ENCODE results near the gene TTC12. TPM values are rescaled to one million over a fixed set of nuclear protein-coding genes. Genes with fewer than 3 reads are reported as not detected.

Gene TTC12
- total RNA-seq (10 to 100 TPM in 4 of 5 donors, 1 to 10 TPM in 1; 4.1 to 58.9 (median 31.9) TPM), polyA plus RNA-seq (1 to 10 TPM; 3.7 to 7.6 (median 6.8) TPM)
- long read RNA-seq, donor 1 = 0 reads
- long read RNA-seq, donor 2 = 0 reads
- long read RNA-seq, donor 3 = 0 reads
- long read RNA-seq, donor 4 = 0 reads
- long read RNA-seq, donor 5 = 0 reads
- long read RNA-seq, donor 6 = 0 reads
- long read RNA-seq, donor 7 = 0 reads
- long read RNA-seq, donor 8 = 0 reads
- long read RNA-seq, donor 9, partial matches to known transcripts = 0 of 1 reads
- long read RNA-seq, donor 9, other reads (novel, unspliced or antisense) = 0 of 1 reads
- long read RNA-seq, donor 10 = 0 reads

- no peaks in the 10 kb centered on the region for H3K27me3 ChIP-seq
- H3K9me3 ChIP-seq = no peaks in the 10 kb centered on the region
- peak; percentile 96 to 97 for DNase-seq
- peaks cover 10 to 29% (median 17%) of the 10 kb centered on the region in 4 donors for H3K4me1 ChIP-seq
- intact Hi-C loops (cut with DNase I; ENCODE audit: low total_unique reads) = no loop called here
- H3K36me3 ChIP-seq = peaks cover 0 to 26% (median 18%) of the 10 kb centered on the region in 4 donors
- peak within 1 kb of the TSS; percentile 64 to 90 (median 69) for H3K4me3 ChIP-seq
- H3K27ac ChIP-seq = peak within 1 kb of the TSS; percentile 87 to 92 (median 90)
- peak; percentile 38 for TF ChIP-seq EP300 (IDR thresholded peaks at IDR 0.05)
- no peak for TF ChIP-seq CTCF (IDR thresholded peaks at IDR 0.05)
- TF ChIP-seq POLR2AphosphoS5 (IDR thresholded peaks at IDR 0.05) = peak in 2 of 3 donors; percentile 41 to 56
- 2 to 10% (median 5%) methylated on average over 43 to 64 of the region's 64 CpGs for WGBS, 5 donors
These were observed at the start of gene TTC12 for GRCh38 chr11:113314389-113315301. Gene TTC12 (plus strand): TSS chr11:113314583. CDS start chr11:113316258, 1,675 bp downstream.

GRCh38 chr11:113265362-113265761, 49.0 kb upstream of the TTC12 start:
- DNase-seq = no peak
- Histone ChIP-seq H3K9me3 (no peaks in the 10 kb centered on the region), H3K27me3 (no peaks in the 10 kb centered on the region), H3K36me3 (peaks cover 0 to 57% (median 12%) of the 10 kb centered on the region in 4 donors), H3K4me3 (no peak overlapping the region), H3K4me1 (no peaks in the 10 kb centered on the region), H3K27ac (no peak overlapping the region)
- WGBS, 5 donors = 79 to 92% (median 88%) methylated on average over 2 of the region's 2 CpGs
- intact Hi-C loops (cut with DNase I; ENCODE audit: low total_unique reads) = no loop called here
- no peak for TF ChIP-seq CTCF (IDR thresholded peaks at IDR 0.05)

- H3K4me1 ChIP-seq = no peaks in the 10 kb centered on the region
- H3K4me3 ChIP-seq = no peak overlapping the region
- no peaks in the 10 kb centered on the region for H3K27me3 ChIP-seq
- TF ChIP-seq POLR2A (IDR thresholded peaks at IDR 0.05) = no peak
- no peak for TF ChIP-seq CTCF (IDR thresholded peaks at IDR 0.05)
- no peak for TF ChIP-seq EP300 (IDR thresholded peaks at IDR 0.05)
- no peak for TF ChIP-seq POLR2AphosphoS5 (IDR thresholded peaks at IDR 0.05)
- peaks cover 0 to 49% (median 3%) of the 10 kb centered on the region in 4 donors for H3K36me3 ChIP-seq
- no peak for DNase-seq
- 85 to 91% (median 89%) methylated on average over 7 of the region's 7 CpGs for WGBS, 5 donors
- no peaks in the 10 kb centered on the region for H3K9me3 ChIP-seq
- H3K27ac ChIP-seq = no peak overlapping the region
- intact Hi-C loops (cut with DNase I; ENCODE audit: low total_unique reads) = no loop called here
These were observed 46.9 kb upstream of the TTC12 start for GRCh38 chr11:113267493-113267892.

- Histone ChIP-seq H3K27ac (no peak overlapping the region), H3K4me3 (no peak overlapping the region), H3K36me3 (peaks cover 0 to 52% (median 4%) of the 10 kb centered on the region in 4 donors), H3K9me3 (no peaks in the 10 kb centered on the region), H3K4me1 (no peaks in the 10 kb centered on the region), H3K27me3 (no peaks in the 10 kb centered on the region)
- no peak for DNase-seq
- TF ChIP-seq EP300 (IDR thresholded peaks at IDR 0.05) (no peak), CTCF (IDR thresholded peaks at IDR 0.05) (no peak), POLR2A (IDR thresholded peaks at IDR 0.05) (no peak), POLR2AphosphoS5 (IDR thresholded peaks at IDR 0.05) (no peak)
- intact Hi-C loops (cut with DNase I; ENCODE audit: low total_unique reads) = no loop called here
- 93 to 97% (median 94%) methylated on average over 2 of the region's 2 CpGs; no CpG with 5 or more reads in 1 of the 5 donors for WGBS, 5 donors
These were observed 45.3 kb upstream of the TTC12 start for GRCh38 chr11:113269096-113269495.
